Activated effector memory CD4-positive, alpha-beta T cell treated with Interleukin-2 at 50 U/mL for 16 hours (primary cell): ENCODE measurements around the gene RPLP2.

Experiments used
- DNase-seq: peaks from one replicate; pipeline ENCODE4 v3.0.0-alpha.2; 2020

Gene RPLP2

DNA sequence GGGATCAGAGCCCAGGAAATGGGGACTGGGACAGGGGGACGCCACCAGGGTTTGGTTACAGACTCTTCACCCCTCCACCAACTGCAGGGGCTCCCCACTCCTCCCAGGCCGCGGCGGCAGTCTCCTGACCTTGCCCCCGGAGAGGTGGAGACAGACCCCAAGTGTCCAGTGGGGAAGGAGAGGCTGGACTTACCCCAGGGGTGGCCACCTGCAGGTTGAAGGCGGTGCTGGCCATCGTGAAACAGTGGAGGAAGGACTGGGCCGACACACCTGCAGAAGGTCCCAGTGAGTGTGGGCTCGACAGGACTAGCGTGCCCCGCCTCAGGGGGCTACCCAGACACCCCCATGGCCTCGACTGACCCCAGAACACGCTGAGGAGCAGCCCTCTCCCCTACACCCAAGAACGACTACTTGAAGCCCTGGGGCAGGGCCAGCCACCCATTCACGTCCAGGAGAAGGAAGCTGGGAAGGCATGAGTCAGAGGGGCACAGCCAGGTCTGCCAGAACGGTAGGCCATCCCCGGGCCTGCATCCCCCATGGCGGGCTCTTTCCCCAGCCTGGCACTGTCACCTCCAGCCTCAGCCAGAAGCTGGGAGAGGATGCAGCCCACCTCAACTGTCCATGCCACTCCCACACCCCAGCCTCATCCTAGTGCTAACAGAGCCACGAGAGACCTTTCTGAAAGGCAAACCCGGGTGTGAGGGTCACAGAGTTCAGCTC is 34.7 kb upstream of the RPLP2 start:
- DNase-seq = no peak

GRCh38 chr11:776263-776560 is 33.6 kb upstream of the RPLP2 start:
- no peak for DNase-seq

GRCh38 chr11:776561-777287 is 33.0 kb upstream of the RPLP2 start:
- DNase-seq = no peak

DNA sequence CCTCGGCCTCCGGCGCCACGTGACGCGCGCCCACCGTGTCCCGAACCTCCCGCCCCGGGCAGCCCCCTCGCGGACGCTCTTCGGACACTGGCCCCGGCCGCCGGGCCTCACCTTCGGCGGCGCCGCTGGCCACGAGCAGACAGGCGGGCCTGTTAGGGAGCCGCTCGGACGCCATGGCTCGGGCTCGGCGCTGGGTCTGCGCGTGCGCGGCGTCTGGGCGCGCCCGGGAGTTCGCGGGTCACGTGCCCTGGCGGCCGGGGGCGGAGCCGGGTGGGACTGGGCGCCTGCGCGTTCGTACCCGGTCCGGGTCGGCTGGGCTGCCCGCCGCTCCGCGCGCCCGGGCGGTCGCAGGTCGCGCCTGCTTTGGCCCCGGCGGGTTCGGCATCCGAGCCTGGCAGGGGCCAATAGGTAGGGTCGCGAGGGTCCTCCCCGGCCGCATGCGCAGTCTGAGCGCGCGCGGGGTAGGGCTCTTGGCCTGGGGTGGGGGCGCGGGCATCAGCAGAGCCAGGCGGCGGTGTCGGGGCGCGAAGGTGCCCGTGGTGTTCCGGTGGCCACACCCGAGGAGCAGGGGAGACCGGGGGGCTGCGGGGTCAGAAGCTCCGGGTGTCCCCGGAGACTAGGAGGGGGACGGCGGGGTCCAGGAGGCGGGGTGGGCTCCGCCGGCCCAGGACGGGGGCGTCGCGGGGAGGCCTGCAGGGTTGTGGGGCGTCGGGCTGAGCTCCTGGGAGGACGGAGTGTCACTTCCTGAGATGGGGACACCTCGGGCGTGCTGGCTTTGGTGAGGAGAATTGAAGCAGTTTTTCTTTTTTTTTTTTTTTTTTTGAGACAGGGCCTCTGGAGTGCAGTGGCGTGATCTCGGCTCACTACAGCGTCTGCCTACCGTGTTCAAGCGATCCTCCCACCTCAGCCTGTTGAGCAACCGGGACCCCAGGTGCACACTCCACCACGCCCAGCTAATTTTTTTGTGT is 32.2 kb upstream of the RPLP2 start, which contains the start of gene GATD1:
GATD1 (minus strand) TSS at position 200 of the 968 bp plus-strand sequence; CDS start at position 175, 25 bp downstream.
- DNase-seq = peak; percentile 92

GRCh38 chr11:778976-779954 is 30.5 kb upstream of the RPLP2 start:
- no peak for DNase-seq

GRCh38 chr11:779955-780532 is 29.7 kb upstream of the RPLP2 start:
- no peak for DNase-seq

- DNase-seq = no peak
Observed at GRCh38 chr11:782264-783174, 27.2 kb upstream of the RPLP2 start.

DNA sequence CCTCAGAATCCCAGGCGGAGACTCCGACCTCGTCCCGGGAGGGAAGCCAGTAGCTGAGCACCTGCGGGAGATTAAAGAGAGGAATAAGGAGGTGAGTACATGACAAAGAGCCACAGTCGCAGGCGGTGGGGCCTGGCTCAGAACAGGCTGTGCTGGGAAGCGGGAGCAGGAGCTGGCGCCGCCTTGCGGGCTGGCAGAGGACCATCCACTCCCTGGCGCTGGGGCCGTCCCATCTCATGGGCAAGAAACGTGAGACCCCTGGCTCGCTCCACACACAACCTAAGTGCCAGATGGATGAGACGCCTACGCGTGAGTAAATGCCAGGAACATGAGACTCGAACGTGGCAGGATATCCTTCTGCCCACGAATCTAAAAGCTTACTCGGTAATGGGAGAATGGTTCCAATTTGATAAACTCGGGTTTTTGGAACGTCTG is 26.2 kb upstream of the RPLP2 start:
- DNase-seq = peak; percentile 7

- no peak for DNase-seq
Observed at GRCh38 chr11:786235-787083, 23.3 kb upstream of the RPLP2 start.

DNA sequence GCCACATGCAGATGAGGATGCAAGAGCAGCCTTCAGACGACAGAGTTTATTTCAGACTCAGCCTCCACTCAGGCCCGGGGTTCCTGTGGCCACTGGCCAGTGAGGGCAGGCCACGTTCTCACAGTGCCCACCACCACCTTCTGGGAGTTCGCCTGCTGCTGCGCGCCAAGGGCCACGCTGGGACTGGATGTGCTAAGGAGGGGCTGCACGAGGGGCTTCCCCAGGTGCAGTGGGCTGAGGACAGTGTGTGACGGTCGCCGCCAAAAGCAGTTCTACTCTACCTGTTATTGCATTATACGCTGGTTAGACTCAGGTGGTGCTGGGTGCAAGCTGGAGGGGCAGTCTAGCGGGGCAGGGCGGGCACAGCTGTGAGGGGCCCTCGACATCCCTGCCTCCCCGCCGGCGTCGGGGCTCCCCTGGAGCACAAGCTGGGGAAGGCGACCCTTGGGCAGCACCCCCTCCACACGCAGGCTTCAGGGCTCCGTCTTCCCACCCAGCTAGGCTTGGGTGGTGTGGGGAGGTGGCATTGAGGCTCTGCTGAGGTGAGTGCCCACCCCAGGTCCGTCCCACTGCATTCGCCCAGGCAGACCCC is 22.6 kb upstream of the RPLP2 start:
- no peak for DNase-seq

- DNase-seq = no peak
Observed at GRCh38 chr11:788009-788640, 21.6 kb upstream of the RPLP2 start.

DNA sequence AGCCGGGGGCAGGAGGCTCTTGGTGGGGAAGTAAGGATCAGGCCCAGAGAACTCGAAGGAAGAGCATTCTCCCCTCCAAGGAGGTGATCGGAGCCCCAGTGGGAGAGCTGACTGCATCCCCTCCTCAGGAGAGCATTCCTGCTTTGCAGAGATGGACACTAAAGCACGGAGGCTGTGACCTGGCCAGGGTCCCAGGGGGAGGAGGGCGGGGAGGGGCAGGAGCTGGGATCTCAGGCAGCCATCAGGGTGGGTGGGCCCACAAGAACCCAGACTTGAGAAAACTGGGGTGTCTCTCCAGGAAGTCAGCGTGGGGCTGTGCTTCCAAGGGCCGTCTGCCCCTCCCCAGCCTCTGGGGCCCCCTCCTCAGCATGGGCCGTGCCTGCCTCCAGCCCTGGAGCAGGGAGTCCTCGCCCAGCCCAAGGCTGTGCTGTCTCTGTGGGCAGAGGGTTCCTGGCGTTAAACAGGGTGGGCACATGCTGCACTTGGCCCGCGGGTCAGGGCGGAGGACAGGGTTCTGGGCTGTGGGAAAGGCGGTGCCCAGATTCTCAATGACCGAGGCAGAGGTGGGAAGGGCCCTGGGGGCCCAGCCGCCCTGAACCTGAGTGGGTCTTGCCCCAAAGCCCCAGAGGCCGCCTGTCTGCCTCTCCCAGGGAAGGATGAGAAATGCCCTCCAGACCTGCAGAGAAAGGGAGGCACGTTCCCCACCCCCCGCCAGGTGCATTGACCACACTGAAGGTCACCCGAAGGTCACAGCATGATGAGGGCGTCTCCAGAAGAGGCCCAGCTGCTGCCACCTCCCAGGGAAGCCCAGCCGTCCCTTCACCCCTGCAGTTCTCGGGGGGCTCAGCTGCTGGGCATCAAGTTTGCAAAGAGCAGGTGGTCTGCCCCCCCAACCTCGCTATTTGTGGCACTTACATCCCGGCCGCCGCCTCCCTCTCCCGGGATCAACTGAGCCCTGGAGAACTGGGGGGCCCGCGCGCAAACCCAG is 20.5 kb upstream of the RPLP2 start:
- no peak for DNase-seq

DNA sequence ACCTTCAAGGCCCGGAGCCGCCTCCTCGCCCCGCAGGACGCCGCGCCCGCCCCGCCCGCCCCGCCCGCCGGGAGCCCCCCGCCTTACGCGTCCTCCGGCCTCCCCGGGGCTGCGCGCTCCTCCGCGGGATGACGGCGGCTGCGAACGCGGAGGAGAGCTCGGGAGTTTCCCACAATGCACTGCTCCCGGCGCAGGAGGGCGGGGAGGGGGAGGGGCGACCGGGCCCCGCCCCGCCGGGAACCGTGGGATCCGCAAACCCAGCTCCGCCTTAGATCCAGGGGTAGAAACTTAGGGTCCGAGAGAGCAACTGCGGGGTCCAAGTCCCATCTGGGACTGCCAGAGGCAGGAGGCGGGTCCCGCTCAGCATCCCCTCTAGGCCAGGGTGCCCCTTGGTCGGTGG is 19.8 kb upstream of the RPLP2 start, which contains the start of gene CEND1:
CEND1 (minus strand) TSS at position 148 of the 400 bp plus-strand sequence. CDS start 1,514 bp downstream, outside the sequence.
- DNase-seq = no peak

GRCh38 chr11:790721-791564 is 18.8 kb upstream of the RPLP2 start:
- DNase-seq = no peak

DNA sequence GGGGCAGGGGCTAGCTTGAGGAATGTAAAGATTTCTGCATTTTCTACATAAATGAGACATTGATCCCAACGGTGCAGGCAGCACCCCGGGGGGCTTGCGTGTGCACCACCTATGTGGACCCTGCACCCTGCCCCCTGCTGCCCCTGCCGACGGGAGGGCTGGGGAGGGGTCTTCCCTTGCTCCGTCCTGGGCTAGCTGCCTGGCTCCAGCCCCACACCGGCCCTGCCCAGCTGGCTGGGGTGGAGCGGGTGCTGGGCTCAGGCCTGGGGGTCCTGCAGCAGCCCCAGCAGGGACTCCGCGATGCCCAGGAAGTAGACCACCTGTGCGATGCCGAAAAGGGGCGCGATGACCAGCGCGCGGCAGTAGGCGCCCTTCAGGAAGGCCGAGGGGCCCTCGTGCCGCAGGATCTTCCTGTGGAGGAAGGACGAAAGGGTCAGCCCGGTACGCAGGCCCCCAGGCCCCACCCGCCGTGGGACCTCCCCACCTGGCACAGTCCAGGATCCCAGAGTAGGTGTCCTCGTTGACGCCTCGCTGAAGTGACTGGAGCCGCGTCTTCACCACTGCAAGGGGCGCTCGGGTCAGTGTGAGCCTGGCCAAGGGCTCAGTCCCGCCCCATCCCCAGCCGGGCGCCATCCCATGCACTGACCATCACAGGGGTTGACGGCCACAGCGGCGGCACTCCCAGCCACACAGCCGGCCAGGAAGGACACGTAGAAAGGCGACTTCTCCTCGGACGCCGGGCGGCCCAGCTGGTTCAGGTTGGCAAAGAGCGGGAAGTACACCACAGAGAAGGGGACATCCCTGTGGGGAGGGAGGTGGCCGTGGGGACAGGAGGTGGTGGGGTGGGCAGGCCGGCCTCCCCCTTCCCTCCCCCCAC is 17.9 kb upstream of the RPLP2 start:
- no peak for DNase-seq
